GM23248 (cell line): Measurements from ENCODE around the gene DNAJC10. TPM values are rescaled to one million over a fixed set of nuclear protein-coding genes. Genes with fewer than 3 reads are reported as not detected.

Source experiments
- DNase-seq: peaks from one replicate; pipeline ENCODE4 v3.0.0-alpha.2; 2015
- H2AFZ ChIP-seq: fragments of 200-600 bp; sonication (generic); 2 replicates; pipeline ENCODE4 v1.6.1; 2016; ENCODE audit warnings: antibody characterized with exemption
- H3F3A ChIP-seq: fragments of 200-600 bp; sonication (generic); 2 replicates; pipeline ENCODE4 v1.6.1; 2016; ENCODE audit warnings: mild to moderate bottlenecking, antibody characterized with exemption, mixed run types; ENCODE audit not compliant: insufficient read depth
- H3K27ac ChIP-seq: fragments of 200-600 bp; sonication (generic); 2 replicates; pipeline ENCODE4 v1.5.1; 2016; ENCODE audit warnings: mild to moderate bottlenecking
- H3K27me3 ChIP-seq: fragments of 200-600 bp; sonication (generic); replicated peaks from 2 replicates; pipeline ENCODE4 v1.6.1; 2016; ENCODE audit warnings: mild to moderate bottlenecking; ENCODE audit not compliant: insufficient read depth
- H3K36me3 ChIP-seq: fragments of 200-600 bp; sonication (generic); 2 replicates; pipeline ENCODE4 v1.6.1; 2016; ENCODE audit warnings: low read depth, mild to moderate bottlenecking
- H3K4me1 ChIP-seq: fragments of 200-600 bp; sonication (generic); 2 replicates; pipeline ENCODE4 v1.6.1; 2016; ENCODE audit warnings: mild to moderate bottlenecking; ENCODE audit not compliant: insufficient read depth
- H3K4me2 ChIP-seq: fragments of 200-600 bp; sonication (generic); one replicate; pipeline ENCODE4 v1.6.1; 2016; ENCODE audit warnings: mild to moderate bottlenecking; ENCODE audit not compliant: unreplicated experiment
- H3K4me3 ChIP-seq: fragments of 200-600 bp; sonication (generic); 2 replicates; pipeline ENCODE4 v1.5.1; 2016; ENCODE audit warnings: mild to moderate bottlenecking
- H3K79me2 ChIP-seq: fragments of 200-600 bp; sonication (generic); 2 replicates; pipeline ENCODE4 v1.6.1; 2016; ENCODE audit warnings: mild to moderate bottlenecking; ENCODE audit not compliant: insufficient read depth
- H3K9ac ChIP-seq: fragments of 200-600 bp; sonication (generic); 2 replicates; pipeline ENCODE4 v1.6.1; 2016; ENCODE audit warnings: mild to moderate bottlenecking
- H3K9me2 ChIP-seq: fragments of 200-600 bp; sonication (generic); 2 replicates; pipeline ENCODE4 v1.6.1; 2016; ENCODE audit warnings: mixed run types, mild to moderate bottlenecking, moderate library complexity; ENCODE audit not compliant: insufficient read depth
- H3K9me3 ChIP-seq: fragments of 200-600 bp; sonication (generic); one replicate; pipeline ENCODE4 v1.6.1; 2017; ENCODE audit warnings: low read depth
- H4K20me1 ChIP-seq: fragments of 200-600 bp; sonication (generic); 2 replicates; pipeline ENCODE4 v1.6.0; 2016; ENCODE audit not compliant: insufficient read depth
- EZH2 ChIP-seq: fragments of 200-600 bp; sonication (generic); IDR thresholded peaks from 2 replicates; pipeline ENCODE4 v1.6.1; 2018; ENCODE audit warnings: antibody characterized with exemption, mild to moderate bottlenecking; ENCODE audit not compliant: insufficient read depth, poor library complexity, severe bottlenecking
- EZH2phosphoT487 ChIP-seq: fragments of 200-600 bp; sonication (generic); IDR thresholded peaks from 2 replicates; pipeline ENCODE4 v1.6.1; 2018; ENCODE audit warnings: antibody characterized with exemption, moderate library complexity, mild to moderate bottlenecking, low read depth; ENCODE audit not compliant: insufficient read depth
- WGBS, 2 experiments: methylation state at CpG; one replicate each; pipeline ENCODE4 v1.1.6; 2015 to 2017; ENCODE audit warnings: low lambda C conversion rate in 2 of 2, low coverage in 1 of 2; ENCODE audit errors: missing lambda C conversion rate in 2 of 2; 5-methylcytosine and 5-hydroxymethylcytosine counted together
- in situ Hi-C: fragments of 300-500 bp; cut with MboI; formaldehyde crosslinking; loops from 2 replicates; pipeline ENCODE4 v1.15.0; 2020
- polyA plus RNA-seq: library from polyadenylated mRNA; unstranded; fragments of >200 nt; fragmentation: Nextera tagmentation; extraction: Ambion mirVana; gene quantifications from 2 replicates; pipeline ENCODE4 v1.2.1, GENCODE V29; 2016
- total RNA-seq: library from RNA; depleted of rRNA; stranded (reverse); fragments of >200 nt; shearing (Covaris generic); gene quantifications from 2 replicates; pipeline ENCODE4 v1.2.3, GENCODE V29; 2014

The DNAJC10 gene
- total and polyA plus RNA-seq, 2 experiments from 2014 or later: 96.0 to 117 TPM

DNA sequence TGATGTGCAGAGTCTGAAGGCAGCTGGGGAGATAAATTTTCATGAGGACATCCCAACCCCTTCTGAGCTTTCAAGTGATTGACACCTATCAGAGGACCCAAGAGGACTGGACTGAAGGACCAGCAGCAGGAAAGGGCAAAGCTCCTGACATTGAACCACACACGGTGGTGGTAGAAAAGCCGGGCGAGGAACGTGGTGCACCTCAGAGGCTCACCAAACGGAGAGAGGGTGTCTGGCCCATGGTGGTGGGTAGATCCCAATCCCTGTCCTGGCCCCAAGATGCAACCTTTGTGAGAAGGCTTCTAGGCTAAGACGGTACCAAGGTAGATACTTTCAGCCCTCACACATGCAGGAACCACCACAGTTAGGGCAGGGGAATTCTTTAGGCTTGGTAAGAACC lies 98.3 kb downstream of the DNAJC10 start:
- Histone ChIP-seq H3K79me2 (no peaks in the 10 kb centered on the region), H3K4me3 (no peak overlapping the region), H3K9ac (no peak overlapping the region), H3K27me3 (peaks cover 18% of the 10 kb centered on the region; the same call in 1 of the 2 replicates), H3F3A (no peaks in the 10 kb centered on the region), H3K9me2 (no peaks in the 10 kb centered on the region), H4K20me1 (no peaks in the 10 kb centered on the region), H3K9me3 (no peaks in the 10 kb centered on the region), H3K4me1 (peaks cover 9% of the 10 kb centered on the region; the same call in 1 of the 2 replicates), H3K27ac (no peak overlapping the region), H3K4me2 (no peak overlapping the region), H3K36me3 (no peaks in the 10 kb centered on the region), H2AFZ (no peak overlapping the region)
- in situ Hi-C loops: no loop called here
- DNase-seq: no peak
- no peak for TF ChIP-seq EZH2
- TF ChIP-seq EZH2phosphoT487: no peak
- WGBS, 2 experiments: 67 to 74% methylated on average over 6 of the region's 6 CpGs

DNA sequence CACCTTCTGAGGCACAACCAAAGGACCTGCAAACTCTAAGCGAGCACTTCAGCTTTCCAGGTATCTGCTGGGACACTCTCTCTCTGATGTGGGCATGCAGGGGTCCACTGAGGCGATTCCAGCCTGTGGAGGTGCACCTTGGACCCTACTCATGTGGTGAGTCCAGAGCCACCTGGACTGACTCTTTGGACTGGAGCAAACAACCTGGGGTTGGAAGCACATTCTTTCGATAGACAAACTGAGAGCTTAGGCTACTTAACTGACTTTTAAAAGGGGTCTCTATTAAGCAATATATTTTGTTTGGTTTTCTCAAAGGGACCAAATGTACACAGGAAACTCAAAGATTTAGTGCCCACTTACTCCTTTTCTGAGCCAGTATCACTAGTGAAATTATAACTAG lies 98.7 kb downstream of the DNAJC10 start:
- H3K4me2 ChIP-seq: no peak overlapping the region
- no peaks in the 10 kb centered on the region for H3F3A ChIP-seq
- no peak overlapping the region for H3K27ac ChIP-seq
- H4K20me1 ChIP-seq: no peaks in the 10 kb centered on the region
- no peaks in the 10 kb centered on the region for H3K9me2 ChIP-seq
- no peak for TF ChIP-seq EZH2
- H3K9me3 ChIP-seq: no peaks in the 10 kb centered on the region
- no peak overlapping the region for H2AFZ ChIP-seq
- H3K9ac ChIP-seq: no peak overlapping the region
- no peak for DNase-seq
- 61 to 64% methylated on average over 3 of the region's 3 CpGs for WGBS, 2 experiments
- in situ Hi-C loops: no loop called here
- peaks cover 9% of the 10 kb centered on the region; the same call in 1 of the 2 replicates for H3K4me1 ChIP-seq
- peaks cover 18% of the 10 kb centered on the region; the same call in 1 of the 2 replicates for H3K27me3 ChIP-seq
- H3K36me3 ChIP-seq: no peaks in the 10 kb centered on the region
- H3K4me3 ChIP-seq: no peak overlapping the region
- no peaks in the 10 kb centered on the region for H3K79me2 ChIP-seq

GRCh38 chr2:182816866-182817265 lies 100.8 kb downstream of the DNAJC10 start:
- TF ChIP-seq EZH2phosphoT487 (no peak), EZH2 (no peak)

DNA sequence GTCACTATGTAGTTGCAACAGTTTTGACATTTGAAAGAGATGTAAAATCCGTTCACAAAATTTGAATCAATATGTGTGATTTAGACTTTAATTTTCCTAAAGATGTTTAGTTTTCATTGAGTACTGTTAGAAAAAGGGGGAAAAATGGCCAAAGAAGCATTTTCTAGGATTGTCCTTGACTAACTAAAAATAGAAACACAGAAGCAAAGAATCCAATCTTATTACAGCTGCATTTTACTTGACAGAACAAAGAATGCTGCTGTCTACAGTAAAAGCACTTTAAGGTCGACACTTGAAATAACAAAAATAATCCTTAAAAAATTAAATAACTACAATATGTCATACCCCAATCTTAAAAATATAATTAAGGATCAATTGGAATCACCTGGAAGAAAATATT lies 101.5 kb downstream of the DNAJC10 start:
- H3K27ac ChIP-seq: no peak overlapping the region
- in situ Hi-C loops: no loop called here

More at GRCh38 chr2:182816866-182817265, 100.8 kb downstream of the DNAJC10 start:
- no peak overlapping the region for H3K4me3 ChIP-seq
- no peak overlapping the region for H3K4me2 ChIP-seq
- no peaks in the 10 kb centered on the region for H3F3A ChIP-seq
- H3K9me2 ChIP-seq: no peaks in the 10 kb centered on the region
- H4K20me1 ChIP-seq: no peaks in the 10 kb centered on the region
- in situ Hi-C loops: no loop called here
- H3K4me1 ChIP-seq: peaks cover 9% of the 10 kb centered on the region; the same call in 1 of the 2 replicates
- no peaks in the 10 kb centered on the region for H3K9me3 ChIP-seq
- H3K9ac ChIP-seq: no peak overlapping the region
- H3K36me3 ChIP-seq: no peaks in the 10 kb centered on the region
- H3K79me2 ChIP-seq: no peaks in the 10 kb centered on the region
- peaks cover 18% of the 10 kb centered on the region; the same call in 1 of the 2 replicates for H3K27me3 ChIP-seq
- peak overlapping the region; percentile 34; the same call in 1 of the 2 replicates for H2AFZ ChIP-seq
- DNase-seq: peak; percentile 13
- H3K27ac ChIP-seq: no peak overlapping the region

GRCh38 chr2:182818501-182818900 lies 102.4 kb downstream of the DNAJC10 start:
- Histone ChIP-seq H4K20me1 (no peaks in the 10 kb centered on the region), H3K4me3 (no peak overlapping the region), H2AFZ (no peak overlapping the region), H3K4me2 (no peak overlapping the region), H3K9ac (no peak overlapping the region), H3K4me1 (peaks cover 9% of the 10 kb centered on the region; the same call in 1 of the 2 replicates), H3K79me2 (no peaks in the 10 kb centered on the region), H3K27me3 (0 out of 2 replicates have a peak, but pooled peaks cover 8% of the 10 kb centered on the region), H3K27ac (no peak overlapping the region), H3K9me3 (no peaks in the 10 kb centered on the region), H3K9me2 (no peaks in the 10 kb centered on the region), H3K36me3 (no peaks in the 10 kb centered on the region), H3F3A (no peaks in the 10 kb centered on the region)
- no peak for TF ChIP-seq EZH2
- no peak for TF ChIP-seq EZH2phosphoT487
- no peak for DNase-seq
- in situ Hi-C loops: no loop called here
- 58 to 68% methylated on average over 3 of the region's 3 CpGs for WGBS, 2 experiments

More for the DNA sequence above, 101.5 kb downstream of the DNAJC10 start:
- Histone ChIP-seq H2AFZ (peak overlapping the region; percentile 34; the same call in 1 of the 2 replicates), H3K79me2 (no peaks in the 10 kb centered on the region), H4K20me1 (no peaks in the 10 kb centered on the region), H3F3A (no peaks in the 10 kb centered on the region), H3K36me3 (no peaks in the 10 kb centered on the region), H3K4me3 (no peak overlapping the region), H3K4me1 (peaks cover 9% of the 10 kb centered on the region; the same call in 1 of the 2 replicates), H3K9ac (no peak overlapping the region), H3K27me3 (peaks cover 13% of the 10 kb centered on the region; the same call in 1 of the 2 replicates), H3K9me2 (no peaks in the 10 kb centered on the region), H3K9me3 (no peaks in the 10 kb centered on the region), H3K4me2 (no peak overlapping the region)
- WGBS, 2 experiments: 36 to 45% methylated on average over 2 of the region's 2 CpGs
- no peak for DNase-seq
- no peak for TF ChIP-seq EZH2
- TF ChIP-seq EZH2phosphoT487: no peak
